ENCODE results near the gene CCNL1. TPM values are rescaled to one million over a fixed set of nuclear protein-coding genes. Genes with fewer than 3 reads are reported as not detected.

The CCNL1 gene
- total RNA-seq, 3 donors from 2014 or later (not counting 1 experiment from before 2014, with no cell fraction given) = 1,104 to 1,331 (median 1,220) TPM

- H3K27ac Mint-ChIP-seq = no peak overlapping the region
- H3K4me1 Mint-ChIP-seq = no peaks in the 10 kb centered on the region
- no peaks in the 10 kb centered on the region for H3K36me3 ChIP-seq (ENCODE audit: control insufficient read depth, insufficient read depth, low read length)
- H3K4me1 ChIP-seq (ENCODE audit: control insufficient read depth, insufficient read depth, low read length) = peaks cover 7% of the 10 kb centered on the region
- intact Hi-C loops (cut with micrococcal nuclease) = no loop called here
- no peak overlapping the region for H3K4me3 Mint-ChIP-seq
- TF ChIP-seq CTCF (IDR thresholded peaks at IDR 0.05) = no peak
- no peaks in the 10 kb centered on the region for H3K27me3 ChIP-seq (ENCODE audit: control insufficient read depth, insufficient read depth, low read length)
- no peaks in the 10 kb centered on the region for H3K9me3 ChIP-seq (ENCODE audit: control insufficient read depth, insufficient read depth, low read length)
- WGBS (ENCODE audit: insufficient coverage) = 91% methylated on average over 2 of the region's 2 CpGs
- no peaks in the 10 kb centered on the region for H3K36me3 Mint-ChIP-seq
- H3K27me3 Mint-ChIP-seq (ENCODE audit: low read depth in 2 of 2) = peaks cover 6 to 7% of the 10 kb centered on the region in 2 donors
- H3K27ac ChIP-seq (ENCODE audit: low read length) = no peak overlapping the region
- H3K9me3 Mint-ChIP-seq = no peaks in the 10 kb centered on the region
- DNase-seq (no peak), ATAC-seq (no peak)
- no peak overlapping the region for H3K4me3 ChIP-seq (ENCODE audit: low read length)
Measured at GRCh38 chr3:157101486-157101885, 58.5 kb downstream of the CCNL1 start.

- Histone ChIP-seq H3K36me3 (ENCODE audit: control insufficient read depth, insufficient read depth, low read length) (no peaks in the 10 kb centered on the region), H3K4me1 (ENCODE audit: control insufficient read depth, insufficient read depth, low read length) (peaks cover 7% of the 10 kb centered on the region), H3K27ac (ENCODE audit: low read length) (no peak overlapping the region), H3K27me3 (ENCODE audit: control insufficient read depth, insufficient read depth, low read length) (no peaks in the 10 kb centered on the region), H3K9me3 (ENCODE audit: control insufficient read depth, insufficient read depth, low read length) (no peaks in the 10 kb centered on the region), H3K4me3 (ENCODE audit: low read length) (no peak overlapping the region)
- ATAC-seq (no peak), DNase-seq (no peak)
- Mint-ChIP-seq H3K27ac (no peak overlapping the region), H3K27me3 (ENCODE audit: low read depth in 2 of 2) (peaks cover 8 to 9% of the 10 kb centered on the region in 2 donors), H3K4me1 (no peaks in the 10 kb centered on the region), H3K4me3 (no peak overlapping the region), H3K9me3 (no peaks in the 10 kb centered on the region), H3K36me3 (no peaks in the 10 kb centered on the region)
- intact Hi-C loops (cut with micrococcal nuclease) = no loop called here
- TF ChIP-seq CTCF (IDR thresholded peaks at IDR 0.05) = no peak
- WGBS (ENCODE audit: insufficient coverage) = 95% methylated on average over 8 of the region's 8 CpGs
Measured at GRCh38 chr3:157100608-157101396, 59.1 kb downstream of the CCNL1 start.

GRCh38 chr3:157100096-157100477 lies 59.9 kb downstream of the CCNL1 start:
- no peak overlapping the region for H3K4me3 Mint-ChIP-seq
- no peaks in the 10 kb centered on the region for H3K4me1 Mint-ChIP-seq
- WGBS (ENCODE audit: insufficient coverage) = 91% methylated on average over 4 of the region's 4 CpGs
- H3K36me3 Mint-ChIP-seq = no peaks in the 10 kb centered on the region
- Histone ChIP-seq H3K4me1 (ENCODE audit: control insufficient read depth, insufficient read depth, low read length) (peaks cover 3% of the 10 kb centered on the region), H3K4me3 (ENCODE audit: low read length) (no peak overlapping the region), H3K27ac (ENCODE audit: low read length) (no peak overlapping the region), H3K9me3 (ENCODE audit: control insufficient read depth, insufficient read depth, low read length) (no peaks in the 10 kb centered on the region), H3K27me3 (ENCODE audit: control insufficient read depth, insufficient read depth, low read length) (no peaks in the 10 kb centered on the region), H3K36me3 (ENCODE audit: control insufficient read depth, insufficient read depth, low read length) (no peaks in the 10 kb centered on the region)
- H3K27ac Mint-ChIP-seq = no peak overlapping the region
- DNase-seq = no peak
- no peak for TF ChIP-seq CTCF (IDR thresholded peaks at IDR 0.05)
- peaks cover 11 to 12% of the 10 kb centered on the region in 2 donors for H3K27me3 Mint-ChIP-seq (ENCODE audit: low read depth in 2 of 2)
- intact Hi-C loops (cut with micrococcal nuclease) = no loop called here
- no peak for ATAC-seq
- no peaks in the 10 kb centered on the region for H3K9me3 Mint-ChIP-seq

All from natural killer cell (primary cell).